RWPE1 (cell line): Measurements from ENCODE around the gene PHF1.

Experiments used
- CTCF ChIA-PET: fragments of 350-600 bp; sonication (Branson Sonifier 250); formaldehyde crosslinking; extraction: SDS; loops from one replicate; lab custom pipeline; 2021; lab: Yijun Ruan, JAX
- POLR2A ChIA-PET: fragments of 400-600 bp; formaldehyde crosslinking; extraction: SDS; loops from one replicate; lab custom pipeline; 2020; ENCODE audit warnings: antibody characterized with exemption; ENCODE audit not compliant: low non-redundant PET; lab: Yijun Ruan, JAX
- DNase-seq: peaks from one replicate; pipeline ENCODE4 v3.0.0; 2012; ENCODE audit warnings: low spot score
- H3K27ac ChIP-seq: fragments of 450-650 bp; 2 replicates; pipeline ENCODE4 v1.5.1; 2017
- TF ChIP-seq, protein P1 (sequence below): fragments of 450-650 bp; conservative IDR thresholded peaks from 2 replicates; pipeline ENCODE4 v1.5.1; 2017; ENCODE audit warnings: low read depth, mild to moderate bottlenecking

Gene PHF1

DNA sequence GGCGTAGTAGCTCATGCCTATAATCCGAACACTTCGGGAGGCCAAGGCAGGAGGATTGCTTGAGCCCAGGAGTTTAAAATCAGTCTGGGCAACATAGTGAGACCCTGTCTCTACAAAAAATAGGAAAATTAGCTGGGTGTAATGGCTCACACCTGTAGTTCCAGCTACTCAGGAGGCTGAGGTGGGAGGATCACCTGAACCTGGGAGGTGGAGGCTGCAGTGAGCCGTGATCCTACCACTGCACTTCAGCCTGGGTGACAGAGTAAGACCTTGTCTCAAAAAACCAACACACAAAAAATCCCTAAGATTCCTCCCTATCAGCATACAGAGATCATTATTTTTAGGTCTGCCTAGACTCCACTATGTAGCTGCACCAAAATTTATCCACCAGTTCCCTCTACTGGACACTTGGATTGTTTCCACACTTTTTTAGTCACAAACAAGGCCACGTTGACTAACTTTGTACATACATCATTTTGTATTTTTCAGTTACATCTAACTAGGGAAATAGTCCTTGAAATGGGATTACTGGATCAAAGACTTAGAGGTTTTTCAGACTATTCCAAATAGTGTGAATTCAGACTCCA, 3.6 kb upstream of the PHF1 start:
- TF ChIP-seq, protein P1, sequence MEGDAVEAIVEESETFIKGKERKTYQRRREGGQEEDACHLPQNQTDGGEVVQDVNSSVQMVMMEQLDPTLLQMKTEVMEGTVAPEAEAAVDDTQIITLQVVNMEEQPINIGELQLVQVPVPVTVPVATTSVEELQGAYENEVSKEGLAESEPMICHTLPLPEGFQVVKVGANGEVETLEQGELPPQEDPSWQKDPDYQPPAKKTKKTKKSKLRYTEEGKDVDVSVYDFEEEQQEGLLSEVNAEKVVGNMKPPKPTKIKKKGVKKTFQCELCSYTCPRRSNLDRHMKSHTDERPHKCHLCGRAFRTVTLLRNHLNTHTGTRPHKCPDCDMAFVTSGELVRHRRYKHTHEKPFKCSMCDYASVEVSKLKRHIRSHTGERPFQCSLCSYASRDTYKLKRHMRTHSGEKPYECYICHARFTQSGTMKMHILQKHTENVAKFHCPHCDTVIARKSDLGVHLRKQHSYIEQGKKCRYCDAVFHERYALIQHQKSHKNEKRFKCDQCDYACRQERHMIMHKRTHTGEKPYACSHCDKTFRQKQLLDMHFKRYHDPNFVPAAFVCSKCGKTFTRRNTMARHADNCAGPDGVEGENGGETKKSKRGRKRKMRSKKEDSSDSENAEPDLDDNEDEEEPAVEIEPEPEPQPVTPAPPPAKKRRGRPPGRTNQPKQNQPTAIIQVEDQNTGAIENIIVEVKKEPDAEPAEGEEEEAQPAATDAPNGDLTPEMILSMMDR = no peak
- ChIA-PET POLR2A (no interaction called here), CTCF (interaction anchor here (0.6 to 1.0 kb wide), 4 partner anchors 15 to 1744 kb away, joined by 3 read pairs; partner anchors contain the start of gene B3GALT4)
- DNase-seq = no peak
- peak overlapping the region; percentile 46 for H3K27ac ChIP-seq

DNA sequence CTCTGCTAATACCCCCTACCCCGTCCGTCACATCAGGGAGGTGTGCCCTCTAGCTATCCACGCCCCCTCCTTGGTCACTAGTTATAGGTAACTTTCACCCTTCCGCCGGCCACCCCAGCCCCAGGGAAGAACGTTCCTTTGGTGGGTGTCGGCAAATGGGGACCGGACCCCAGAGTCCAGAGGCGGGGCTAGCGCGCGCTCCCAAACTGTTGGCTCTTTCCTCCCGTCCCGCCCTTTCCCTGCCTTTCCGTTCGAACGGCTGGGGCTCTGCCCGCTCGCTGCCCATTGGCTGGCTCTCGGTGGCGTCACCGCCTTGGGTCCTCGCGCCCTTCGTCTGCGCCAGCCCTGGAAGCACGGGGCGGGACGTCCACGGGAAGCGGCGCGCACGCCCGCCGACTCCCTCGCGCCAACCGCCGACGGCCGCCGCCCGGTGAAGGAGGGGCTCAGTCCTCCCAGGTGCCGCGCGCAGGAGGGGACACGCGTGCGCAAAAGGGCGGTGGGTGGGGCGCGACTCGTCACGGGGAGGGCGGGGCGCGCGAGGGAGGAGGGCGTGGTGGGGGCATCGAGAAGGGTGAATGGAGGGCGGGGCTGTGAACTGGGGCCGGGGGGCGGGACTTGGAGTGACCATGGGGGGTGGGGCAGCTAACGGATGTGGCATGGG, 634 bp upstream of the PHF1 start:
- ChIA-PET CTCF (interaction anchor here (0.5 to 0.6 kb wide), 2 partner anchors 9 to 92 kb away, joined by 3 read pairs; partner anchors contain the start of gene ZBTB22), POLR2A (no interaction called here)
- H3K27ac ChIP-seq = peak overlapping the region; percentile 93
- TF ChIP-seq, protein P1 = no peak
- peak; percentile 98 for DNase-seq

DNA sequence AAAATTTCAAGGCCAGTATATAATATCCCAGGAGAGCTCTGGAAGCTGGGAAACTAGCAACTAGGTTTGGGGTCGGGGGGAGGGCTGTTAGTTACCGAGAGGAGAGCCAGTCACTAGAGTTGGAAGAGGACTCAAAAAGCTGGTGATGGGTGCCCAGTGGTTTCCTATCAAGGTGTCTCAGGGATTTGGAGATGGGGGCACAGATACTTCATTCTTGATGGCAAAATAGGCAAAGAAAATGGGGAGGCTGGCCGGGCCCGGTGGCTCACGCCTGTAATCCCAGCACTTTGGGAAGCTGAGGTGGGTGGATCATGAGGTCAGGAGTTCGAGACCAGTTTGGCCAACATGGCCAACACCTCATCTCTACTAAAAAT, 805 bp downstream of the PHF1 start:
- ChIA-PET POLR2A (no interaction called here), CTCF (interaction anchor here (0.6 kb wide), 1 partner anchor 28 kb away, joined by 4 read pairs; no protein-coding TSS in a partner anchor)
- no peak for DNase-seq
- H3K27ac ChIP-seq = peak overlapping the region; percentile 93
- TF ChIP-seq, protein P1 = no peak

DNA sequence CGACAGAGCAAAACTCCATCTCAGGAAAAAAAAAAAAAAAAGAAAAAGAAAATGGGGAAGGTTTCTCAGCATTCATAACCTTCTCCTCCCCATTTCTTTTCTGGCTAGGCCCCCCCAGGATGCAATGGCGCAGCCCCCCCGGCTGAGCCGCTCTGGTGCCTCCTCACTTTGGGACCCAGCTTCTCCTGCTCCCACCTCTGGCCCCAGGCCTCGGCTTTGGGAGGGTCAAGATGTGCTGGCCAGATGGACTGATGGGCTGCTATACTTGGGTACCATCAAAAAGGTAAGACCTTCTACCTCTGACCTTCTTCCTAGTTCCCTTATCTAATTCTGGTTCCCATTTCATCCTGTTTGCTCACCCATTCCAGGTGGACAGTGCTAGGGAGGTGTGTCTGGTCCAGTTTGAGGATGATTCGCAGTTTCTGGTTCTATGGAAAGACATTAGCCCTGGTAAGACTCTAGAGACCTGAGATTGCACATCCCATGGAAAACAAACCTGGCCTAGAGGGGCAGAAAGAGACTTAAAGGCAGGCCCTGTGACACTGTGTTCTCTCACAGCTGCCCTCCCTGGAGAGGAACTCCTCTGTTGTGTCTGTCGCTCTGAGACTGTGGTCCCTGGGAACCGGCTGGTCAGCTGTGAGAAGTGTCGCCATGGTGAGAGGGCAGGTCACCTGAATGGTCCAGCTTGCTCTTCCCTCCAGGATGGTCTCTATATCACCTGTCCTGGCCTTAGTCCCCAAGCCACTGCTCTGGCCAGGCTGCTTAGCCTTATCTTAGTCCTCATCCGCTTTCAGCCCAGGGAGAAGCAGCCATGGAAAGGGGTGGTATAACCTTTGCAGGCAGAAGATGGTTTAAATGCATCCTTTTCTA, 1.6 kb downstream of the PHF1 start:
- H3K27ac ChIP-seq = peak overlapping the region; percentile 93
- CTCF ChIA-PET = interaction anchor here (0.5 to 1.3 kb wide), 3 partner anchors 14 to 186 kb away, joined by 4 to 10 read pairs (median 5); no protein-coding TSS in a partner anchor
- DNase-seq = no peak
- POLR2A ChIA-PET = no interaction called here
- TF ChIP-seq, protein P1 = no peak

DNA sequence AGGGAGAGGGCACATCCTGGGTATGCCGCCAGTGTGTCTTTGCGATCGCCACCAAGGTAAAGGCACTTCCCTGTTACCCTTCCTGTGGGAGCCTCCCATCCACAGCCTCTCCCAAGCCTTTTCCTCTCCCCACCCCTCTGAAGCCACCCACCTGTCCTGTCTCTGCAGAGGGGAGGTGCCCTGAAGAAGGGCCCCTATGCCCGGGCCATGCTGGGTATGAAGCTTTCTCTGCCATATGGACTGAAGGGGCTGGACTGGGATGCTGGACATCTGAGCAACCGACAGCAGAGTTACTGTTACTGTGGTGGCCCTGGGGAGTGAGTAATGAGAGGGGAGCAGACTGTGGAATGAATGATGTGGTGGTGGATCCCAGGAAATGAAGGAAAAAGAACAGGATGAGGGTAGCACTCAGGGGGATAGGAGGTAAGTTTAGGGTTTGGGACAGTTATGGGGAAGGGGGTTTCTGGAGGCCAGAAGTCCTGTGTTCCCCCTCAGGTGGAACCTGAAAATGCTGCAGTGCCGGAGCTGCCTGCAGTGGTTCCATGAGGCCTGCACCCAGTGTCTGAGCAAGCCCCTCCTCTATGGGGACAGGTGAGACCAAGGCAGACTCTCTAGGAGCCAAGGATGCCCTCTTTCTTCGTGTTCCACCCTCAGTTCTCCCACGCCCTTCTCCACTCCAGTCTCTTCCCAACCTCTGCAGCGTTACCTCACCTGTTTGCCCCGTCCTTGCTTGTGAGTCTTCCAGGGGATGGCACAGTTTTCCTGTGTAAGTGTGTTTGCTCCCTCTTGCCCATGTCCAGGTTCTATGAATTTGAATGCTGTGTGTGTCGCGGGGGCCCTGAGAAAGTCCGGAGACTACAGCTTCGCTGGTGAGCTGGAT, 2.7 kb downstream of the PHF1 start:
- no peak for DNase-seq
- CTCF ChIA-PET = interaction anchor here (0.7 to 1.3 kb wide), 3 partner anchors 13 to 479 kb away, joined by 4 to 5 read pairs (median 4); no protein-coding TSS in a partner anchor
- TF ChIP-seq, protein P1 = no peak
- H3K27ac ChIP-seq = peak overlapping the region; percentile 93
- POLR2A ChIA-PET = no interaction called here
